GM23248 (cell line): Measurements from ENCODE around the gene SFMBT2. TPM values are rescaled to one million over a fixed set of nuclear protein-coding genes. Genes with fewer than 3 reads are reported as not detected.

Experiments
- DNase-seq: peaks from one replicate; pipeline ENCODE4 v3.0.0-alpha.2; 2015
- H2AFZ ChIP-seq: fragments of 200-600 bp; sonication (generic); 2 replicates; pipeline ENCODE4 v1.6.1; 2016; ENCODE audit warnings: antibody characterized with exemption
- H3F3A ChIP-seq: fragments of 200-600 bp; sonication (generic); 2 replicates; pipeline ENCODE4 v1.6.1; 2016; ENCODE audit warnings: mild to moderate bottlenecking, antibody characterized with exemption, mixed run types; ENCODE audit not compliant: insufficient read depth
- H3K27ac ChIP-seq: fragments of 200-600 bp; sonication (generic); 2 replicates; pipeline ENCODE4 v1.5.1; 2016; ENCODE audit warnings: mild to moderate bottlenecking
- H3K27me3 ChIP-seq: fragments of 200-600 bp; sonication (generic); replicated peaks from 2 replicates; pipeline ENCODE4 v1.6.1; 2016; ENCODE audit warnings: mild to moderate bottlenecking; ENCODE audit not compliant: insufficient read depth
- H3K36me3 ChIP-seq: fragments of 200-600 bp; sonication (generic); 2 replicates; pipeline ENCODE4 v1.6.1; 2016; ENCODE audit warnings: low read depth, mild to moderate bottlenecking
- H3K4me1 ChIP-seq: fragments of 200-600 bp; sonication (generic); 2 replicates; pipeline ENCODE4 v1.6.1; 2016; ENCODE audit warnings: mild to moderate bottlenecking; ENCODE audit not compliant: insufficient read depth
- H3K4me2 ChIP-seq: fragments of 200-600 bp; sonication (generic); one replicate; pipeline ENCODE4 v1.6.1; 2016; ENCODE audit warnings: mild to moderate bottlenecking; ENCODE audit not compliant: unreplicated experiment
- H3K4me3 ChIP-seq: fragments of 200-600 bp; sonication (generic); 2 replicates; pipeline ENCODE4 v1.5.1; 2016; ENCODE audit warnings: mild to moderate bottlenecking
- H3K79me2 ChIP-seq: fragments of 200-600 bp; sonication (generic); 2 replicates; pipeline ENCODE4 v1.6.1; 2016; ENCODE audit warnings: mild to moderate bottlenecking; ENCODE audit not compliant: insufficient read depth
- H3K9ac ChIP-seq: fragments of 200-600 bp; sonication (generic); 2 replicates; pipeline ENCODE4 v1.6.1; 2016; ENCODE audit warnings: mild to moderate bottlenecking
- H3K9me2 ChIP-seq: fragments of 200-600 bp; sonication (generic); 2 replicates; pipeline ENCODE4 v1.6.1; 2016; ENCODE audit warnings: mixed run types, mild to moderate bottlenecking, moderate library complexity; ENCODE audit not compliant: insufficient read depth
- H3K9me3 ChIP-seq: fragments of 200-600 bp; sonication (generic); one replicate; pipeline ENCODE4 v1.6.1; 2017; ENCODE audit warnings: low read depth
- H4K20me1 ChIP-seq: fragments of 200-600 bp; sonication (generic); 2 replicates; pipeline ENCODE4 v1.6.0; 2016; ENCODE audit not compliant: insufficient read depth
- EZH2 ChIP-seq: fragments of 200-600 bp; sonication (generic); IDR thresholded peaks from 2 replicates; pipeline ENCODE4 v1.6.1; 2018; ENCODE audit warnings: antibody characterized with exemption, mild to moderate bottlenecking; ENCODE audit not compliant: insufficient read depth, poor library complexity, severe bottlenecking
- EZH2phosphoT487 ChIP-seq: fragments of 200-600 bp; sonication (generic); IDR thresholded peaks from 2 replicates; pipeline ENCODE4 v1.6.1; 2018; ENCODE audit warnings: antibody characterized with exemption, moderate library complexity, mild to moderate bottlenecking, low read depth; ENCODE audit not compliant: insufficient read depth
- WGBS, 2 experiments: methylation state at CpG; one replicate each; pipeline ENCODE4 v1.1.6; 2015 to 2017; ENCODE audit warnings: low lambda C conversion rate in 2 of 2, low coverage in 1 of 2; ENCODE audit errors: missing lambda C conversion rate in 2 of 2; 5-methylcytosine and 5-hydroxymethylcytosine counted together
- in situ Hi-C: fragments of 300-500 bp; cut with MboI; formaldehyde crosslinking; loops from 2 replicates; pipeline ENCODE4 v1.15.0; 2020
- polyA plus RNA-seq: library from polyadenylated mRNA; unstranded; fragments of >200 nt; fragmentation: Nextera tagmentation; extraction: Ambion mirVana; gene quantifications from 2 replicates; pipeline ENCODE4 v1.2.1, GENCODE V29; 2016
- total RNA-seq: library from RNA; depleted of rRNA; stranded (reverse); fragments of >200 nt; shearing (Covaris generic); gene quantifications from 2 replicates; pipeline ENCODE4 v1.2.3, GENCODE V29; 2014

The SFMBT2 gene
- total and polyA plus RNA-seq, 2 experiments from 2014 or later = 0.22 TPM; not detected in 1

DNA sequence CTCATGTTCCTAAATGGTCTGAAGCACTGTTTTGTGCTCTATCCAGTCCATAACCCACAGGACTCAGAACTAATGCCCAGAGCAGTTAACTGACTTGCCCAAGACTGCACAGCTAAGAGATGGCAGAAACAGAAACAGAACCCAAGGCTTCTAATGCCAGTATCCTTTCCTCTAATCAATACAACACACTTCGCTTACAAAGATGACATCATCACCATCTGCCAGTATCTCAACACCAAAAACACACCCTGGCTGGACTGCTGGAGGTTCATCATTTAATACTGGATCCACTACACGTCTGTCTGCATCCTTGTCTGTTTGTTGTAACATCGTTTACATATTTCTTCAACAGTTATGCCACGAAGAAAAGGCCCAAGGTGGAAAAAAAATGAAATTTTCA, 165.3 kb downstream of the SFMBT2 start:
- H3K4me3 ChIP-seq = no peak overlapping the region
- in situ Hi-C loops = no loop called here
- H3K36me3 ChIP-seq = no peaks in the 10 kb centered on the region
- no peaks in the 10 kb centered on the region for H4K20me1 ChIP-seq
- TF ChIP-seq EZH2 = no peak
- no peak for TF ChIP-seq EZH2phosphoT487
- H3K27me3 ChIP-seq = no peaks in the 10 kb centered on the region
- H3K9ac ChIP-seq = no peak overlapping the region
- H3K4me2 ChIP-seq = no peak overlapping the region
- H3K79me2 ChIP-seq = no peaks in the 10 kb centered on the region
- H3K9me3 ChIP-seq = no peaks in the 10 kb centered on the region
- no peaks in the 10 kb centered on the region for H3K9me2 ChIP-seq
- DNase-seq = no peak
- no peaks in the 10 kb centered on the region for H3K4me1 ChIP-seq
- H2AFZ ChIP-seq = no peak overlapping the region
- H3F3A ChIP-seq = no peaks in the 10 kb centered on the region
- 54 to 58% methylated on average over 4 of the region's 4 CpGs for WGBS, 2 experiments
- no peak overlapping the region for H3K27ac ChIP-seq

DNA sequence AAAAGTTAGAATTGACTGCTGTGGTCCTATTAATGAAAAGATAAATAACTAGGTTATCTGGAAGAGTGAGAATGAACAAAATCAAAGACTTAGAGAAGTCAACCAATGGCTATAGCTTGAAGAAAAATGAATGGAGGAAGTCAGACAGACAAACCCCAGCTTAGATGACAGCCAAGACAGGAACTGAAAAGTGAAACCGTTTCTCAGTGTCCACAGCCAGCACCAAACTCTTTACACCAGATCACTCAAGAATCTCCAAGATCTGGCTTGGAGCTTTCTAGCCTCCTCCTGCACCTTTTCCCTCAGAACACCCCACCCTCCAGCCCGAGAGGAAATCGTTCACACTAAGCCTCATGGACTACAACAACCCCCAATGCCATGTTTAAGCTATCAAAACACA, 167.0 kb downstream of the SFMBT2 start:
- no peak overlapping the region for H2AFZ ChIP-seq
- H3K9ac ChIP-seq = no peak overlapping the region
- H3K27me3 ChIP-seq = no peaks in the 10 kb centered on the region
- 52 to 59% methylated on average over 3 of the region's 3 CpGs for WGBS, 2 experiments
- no peak overlapping the region for H3K27ac ChIP-seq
- H3K79me2 ChIP-seq = no peaks in the 10 kb centered on the region
- H3K9me2 ChIP-seq = no peaks in the 10 kb centered on the region
- no peak for DNase-seq
- no peaks in the 10 kb centered on the region for H4K20me1 ChIP-seq
- no peaks in the 10 kb centered on the region for H3F3A ChIP-seq
- H3K4me3 ChIP-seq = no peak overlapping the region
- TF ChIP-seq EZH2 (no peak), EZH2phosphoT487 (no peak)
- no peaks in the 10 kb centered on the region for H3K36me3 ChIP-seq
- in situ Hi-C loops = no loop called here
- H3K9me3 ChIP-seq = no peaks in the 10 kb centered on the region
- H3K4me2 ChIP-seq = no peak overlapping the region
- no peaks in the 10 kb centered on the region for H3K4me1 ChIP-seq

DNA sequence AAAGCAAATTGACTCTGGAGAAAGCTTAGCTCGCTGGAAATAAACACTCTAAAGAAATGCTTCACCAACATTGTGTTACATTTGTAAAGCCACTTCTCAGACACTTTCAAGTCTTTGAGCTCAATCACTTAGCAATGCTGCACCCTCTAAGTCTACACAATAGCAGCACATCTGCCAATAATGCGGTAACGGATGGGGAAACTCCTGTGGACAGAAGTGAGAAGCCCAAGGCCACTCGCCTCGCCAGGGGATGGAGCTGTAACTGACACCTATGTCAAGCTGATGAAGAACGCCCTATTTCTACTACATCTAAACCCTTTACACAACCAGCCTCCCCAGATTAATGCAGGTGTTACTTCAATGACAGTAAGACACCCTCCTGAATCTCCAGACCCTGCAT, 167.7 kb downstream of the SFMBT2 start:
- H3K4me3 ChIP-seq = no peak overlapping the region
- H3F3A ChIP-seq = no peaks in the 10 kb centered on the region
- no peaks in the 10 kb centered on the region for H3K4me1 ChIP-seq
- no peak for DNase-seq
- no peaks in the 10 kb centered on the region for H3K36me3 ChIP-seq
- no peaks in the 10 kb centered on the region for H4K20me1 ChIP-seq
- no peak overlapping the region for H3K27ac ChIP-seq
- 71 to 78% methylated on average over 6 of the region's 6 CpGs for WGBS, 2 experiments
- H3K9me2 ChIP-seq = no peaks in the 10 kb centered on the region
- H3K9ac ChIP-seq = no peak overlapping the region
- no peaks in the 10 kb centered on the region for H3K27me3 ChIP-seq
- H2AFZ ChIP-seq = no peak overlapping the region
- H3K79me2 ChIP-seq = no peaks in the 10 kb centered on the region
- H3K9me3 ChIP-seq = no peaks in the 10 kb centered on the region
- no peak for TF ChIP-seq EZH2
- TF ChIP-seq EZH2phosphoT487 = no peak
- H3K4me2 ChIP-seq = no peak overlapping the region
- in situ Hi-C loops = no loop called here

DNA sequence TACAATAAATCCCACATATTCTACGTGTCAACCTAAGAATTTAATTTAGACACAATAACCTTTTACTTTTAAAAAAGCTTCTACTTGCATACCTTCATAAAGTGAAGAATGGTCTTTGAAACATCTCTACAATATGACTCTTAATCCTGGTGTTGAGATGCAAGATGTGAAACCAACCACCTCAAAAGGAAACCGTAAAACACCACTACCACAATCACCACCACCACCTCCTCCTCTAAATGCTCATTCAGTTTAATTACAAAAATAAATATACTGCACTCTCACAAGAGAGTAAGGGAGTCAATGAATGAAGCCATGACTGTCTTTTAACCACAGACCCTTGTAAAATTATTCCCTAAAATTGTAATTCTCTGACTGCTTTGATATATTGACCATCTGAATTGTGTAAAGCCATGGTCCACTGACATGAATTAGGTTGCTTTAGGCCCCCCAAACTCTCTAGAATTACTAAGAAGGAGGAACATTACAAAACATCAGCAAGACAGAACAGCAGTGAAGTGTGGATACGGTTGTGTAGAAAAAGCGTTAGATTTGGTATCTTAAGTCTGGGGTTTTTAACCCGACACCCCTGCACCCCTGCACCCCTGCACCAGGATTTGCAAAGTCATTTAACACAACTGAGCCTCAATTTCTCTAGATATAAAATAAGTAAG, 171.4 kb downstream of the SFMBT2 start:
- no peaks in the 10 kb centered on the region for H3K4me1 ChIP-seq
- no peaks in the 10 kb centered on the region for H3K9me3 ChIP-seq
- no peaks in the 10 kb centered on the region for H3F3A ChIP-seq
- DNase-seq = no peak
- no peak for TF ChIP-seq EZH2phosphoT487
- TF ChIP-seq EZH2 = no peak
- in situ Hi-C loops = no loop called here
- no peak overlapping the region for H2AFZ ChIP-seq
- 53 to 63% methylated on average over 5 of the region's 5 CpGs for WGBS, 2 experiments
- no peak overlapping the region for H3K4me3 ChIP-seq
- H3K36me3 ChIP-seq = no peaks in the 10 kb centered on the region
- no peak overlapping the region for H3K4me2 ChIP-seq
- no peak overlapping the region for H3K27ac ChIP-seq
- H3K27me3 ChIP-seq = no peaks in the 10 kb centered on the region
- H4K20me1 ChIP-seq = no peaks in the 10 kb centered on the region
- H3K9me2 ChIP-seq = no peaks in the 10 kb centered on the region
- H3K79me2 ChIP-seq = no peaks in the 10 kb centered on the region
- H3K9ac ChIP-seq = no peak overlapping the region
